Eye (tissue), 1 donor: ENCODE data around the gene PANK4.

Experiments
- DNase-seq: peaks from one replicate; pipeline ENCODE4 v3.0.0-alpha.2; 2015

PANK4 gene

GRCh38 chr1:2508751-2509150, 17.6 kb downstream of the PANK4 start:
- DNase-seq: no peak

GRCh38 chr1:2508180-2508579, 18.2 kb downstream of the PANK4 start:
- DNase-seq: no peak

GRCh38 chr1:2507744-2508155, 18.6 kb downstream of the PANK4 start:
- DNase-seq: no peak

GRCh38 chr1:2506901-2507565, 19.4 kb downstream of the PANK4 start:
- DNase-seq: no peak

GRCh38 chr1:2506007-2506860, 20.2 kb downstream of the PANK4 start:
- no peak for DNase-seq

GRCh38 chr1:2505461-2505994, 20.9 kb downstream of the PANK4 start:
- no peak for DNase-seq

GRCh38 chr1:2504949-2505272, 21.5 kb downstream of the PANK4 start:
- peak; percentile 49 for DNase-seq

- peak; percentile 45 for DNase-seq
Measured at GRCh38 chr1:2504225-2504948, 22.0 kb downstream of the PANK4 start.

GRCh38 chr1:2503554-2504224, 22.7 kb downstream of the PANK4 start:
- no peak for DNase-seq

GRCh38 chr1:2502661-2503553, 23.5 kb downstream of the PANK4 start:
- DNase-seq: no peak

- no peak for DNase-seq
Measured at GRCh38 chr1:2502210-2502609, 24.2 kb downstream of the PANK4 start.

GRCh38 chr1:2501820-2502119, 24.6 kb downstream of the PANK4 start:
- no peak for DNase-seq

- DNase-seq: no peak
Measured at GRCh38 chr1:2501041-2501819, 25.2 kb downstream of the PANK4 start.

- DNase-seq: no peak
Measured at GRCh38 chr1:2499986-2500596, 26.3 kb downstream of the PANK4 start.

- no peak for DNase-seq
Measured at GRCh38 chr1:2499260-2499659, 27.1 kb downstream of the PANK4 start.

GRCh38 chr1:2498648-2499047, 27.7 kb downstream of the PANK4 start:
- DNase-seq: no peak

GRCh38 chr1:2497891-2498290, 28.5 kb downstream of the PANK4 start:
- DNase-seq: no peak

GRCh38 chr1:2496746-2497145, 29.6 kb downstream of the PANK4 start:
- DNase-seq: no peak

- no peak for DNase-seq
Measured at GRCh38 chr1:2496087-2496622, 30.2 kb downstream of the PANK4 start.

GRCh38 chr1:2495546-2495945, 30.9 kb downstream of the PANK4 start:
- DNase-seq: no peak

GRCh38 chr1:2495026-2495425, 31.4 kb downstream of the PANK4 start:
- no peak for DNase-seq
